Mammary microvascular endothelial cell (primary cell): ENCODE data around the gene PELI1. TPM values are rescaled to one million over a fixed set of nuclear protein-coding genes. Genes with fewer than 3 reads are reported as not detected.

Source experiments
- total RNA-seq: library from RNA; depleted of rRNA; stranded (reverse); fragments of >200 nt; gene quantifications from 2 replicates; pipeline ENCODE4 v1.2.3, GENCODE V29; 2015

The PELI1 gene, protein sequence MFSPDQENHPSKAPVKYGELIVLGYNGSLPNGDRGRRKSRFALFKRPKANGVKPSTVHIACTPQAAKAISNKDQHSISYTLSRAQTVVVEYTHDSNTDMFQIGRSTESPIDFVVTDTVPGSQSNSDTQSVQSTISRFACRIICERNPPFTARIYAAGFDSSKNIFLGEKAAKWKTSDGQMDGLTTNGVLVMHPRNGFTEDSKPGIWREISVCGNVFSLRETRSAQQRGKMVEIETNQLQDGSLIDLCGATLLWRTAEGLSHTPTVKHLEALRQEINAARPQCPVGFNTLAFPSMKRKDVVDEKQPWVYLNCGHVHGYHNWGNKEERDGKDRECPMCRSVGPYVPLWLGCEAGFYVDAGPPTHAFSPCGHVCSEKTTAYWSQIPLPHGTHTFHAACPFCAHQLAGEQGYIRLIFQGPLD
- total RNA-seq: 9.9 and 11.2 TPM in 2 replicates

DNA sequence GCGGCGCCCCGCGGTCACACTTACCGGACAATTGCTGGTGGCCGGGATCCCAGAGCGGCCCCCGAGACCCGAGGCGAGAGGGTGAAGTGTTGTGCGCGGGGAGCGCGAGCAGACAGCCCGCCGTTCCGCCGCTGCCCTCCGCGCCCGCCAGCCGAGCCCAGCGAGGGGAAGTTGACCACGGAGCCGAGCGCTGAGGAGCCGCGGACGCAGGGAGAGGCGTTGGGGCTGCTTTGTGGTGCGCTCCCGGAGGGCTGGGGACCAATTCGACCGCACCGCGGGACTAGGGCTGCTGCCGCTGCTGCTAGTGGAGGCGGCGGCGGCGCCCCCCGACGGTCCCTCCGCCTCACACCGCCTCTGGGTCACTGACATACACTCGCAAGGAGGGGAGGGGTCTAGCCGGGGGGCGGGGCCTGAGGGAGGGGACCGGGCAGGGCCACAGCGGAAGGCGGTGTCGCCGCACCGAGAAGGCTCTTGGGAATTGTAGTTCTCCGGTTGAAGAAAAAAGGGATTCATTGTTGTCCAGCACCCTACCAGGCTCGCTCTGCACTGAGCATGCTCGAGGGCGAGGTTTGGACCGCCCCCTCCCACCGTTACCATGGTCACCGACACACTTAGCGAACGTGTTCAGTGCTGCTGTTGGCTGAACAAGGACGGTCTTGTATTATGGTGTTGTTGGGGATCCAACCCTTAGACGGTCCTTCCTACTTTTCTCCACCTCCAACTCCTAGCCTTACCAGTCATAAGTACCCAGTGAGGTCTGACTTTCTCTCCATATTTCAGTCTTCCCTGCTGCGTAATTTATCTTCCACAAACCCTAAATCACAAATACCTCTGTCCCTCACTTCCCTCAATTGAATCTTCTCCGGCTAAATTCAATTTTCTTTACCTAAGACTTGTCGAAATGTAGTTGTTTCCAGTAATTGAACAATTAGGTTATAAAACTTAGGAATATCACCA lies at the start of gene PELI1:
TSS of gene PELI1 (minus strand) at position 364 of the 957 bp plus-strand sequence. CDS start 36,110 bp downstream, outside the sequence.

Other genes starting within 250 kb of the PELI1 start
- gene VPS54, start 125.0 kb downstream of the PELI1 start, total RNA-seq: 15.5 and 17.5 TPM in 2 replicates